Measurements from ENCODE around the gene DCAF11.

The DCAF11 gene

DNA sequence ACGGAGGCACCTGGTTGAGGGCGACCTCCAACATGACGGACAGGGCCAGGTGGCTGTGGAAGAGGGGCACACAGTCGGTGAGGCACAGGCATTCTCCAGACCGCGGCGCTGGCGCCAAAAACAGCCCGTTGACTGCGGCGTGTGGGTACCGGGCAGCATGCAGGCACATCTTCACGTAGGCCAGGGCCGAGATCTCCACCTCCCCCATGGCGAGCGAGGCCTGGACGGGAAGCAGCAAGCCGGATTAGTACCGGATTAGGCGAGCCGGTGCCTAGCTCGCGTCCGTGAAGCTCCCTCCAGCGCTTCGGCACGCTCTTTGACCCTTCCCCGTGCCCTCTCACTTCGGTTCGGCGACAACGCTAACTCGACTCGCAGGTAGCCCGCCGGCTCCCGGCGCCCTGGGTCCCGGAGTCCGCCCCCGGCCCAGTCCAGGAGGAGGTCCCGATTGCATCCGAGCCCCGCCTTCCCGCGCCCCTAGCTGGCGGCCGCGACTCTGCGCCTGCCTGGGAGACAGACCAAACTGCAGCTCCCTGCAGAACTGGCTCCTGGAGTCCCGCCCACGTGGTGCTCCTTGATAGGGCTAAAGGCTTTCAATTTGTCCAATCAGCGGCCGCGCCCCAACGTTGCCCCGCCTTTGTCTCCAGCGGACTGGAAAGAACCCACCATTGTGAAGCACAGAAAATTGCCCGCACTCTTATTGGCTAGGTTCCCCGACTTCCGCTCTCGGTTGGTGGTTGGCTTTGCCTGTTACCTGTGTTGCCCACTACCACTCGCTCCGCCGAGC, 26.7 kb downstream of the DCAF11 start, which contains the start of gene EMC9:
Gene EMC9 (minus strand): TSS at position 495 of the 784 bp plus-strand sequence. CDS start 287 bp downstream, at position 208.
- DNase-seq: peak; percentile 100

DNA sequence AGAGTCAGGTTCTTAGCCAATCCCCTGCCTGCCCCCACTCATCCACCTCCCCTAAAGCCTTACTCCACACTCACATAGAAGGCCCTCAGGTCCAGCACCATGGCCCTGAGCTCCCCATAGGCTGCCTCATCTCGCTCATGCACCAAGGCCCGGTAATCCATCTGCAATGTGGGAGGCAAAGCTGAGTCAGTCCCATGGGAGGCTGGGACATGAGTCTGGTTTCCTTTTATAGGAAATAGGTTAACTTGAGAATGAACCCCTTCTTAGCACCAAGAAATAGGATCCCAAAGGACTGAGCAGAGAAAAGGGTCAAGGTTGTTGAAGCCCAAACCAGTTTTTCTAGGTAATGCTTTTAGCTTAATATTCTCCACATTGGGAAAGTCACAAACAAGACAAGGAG, 28.9 kb downstream of the DCAF11 start:
- no peak for DNase-seq

DNA sequence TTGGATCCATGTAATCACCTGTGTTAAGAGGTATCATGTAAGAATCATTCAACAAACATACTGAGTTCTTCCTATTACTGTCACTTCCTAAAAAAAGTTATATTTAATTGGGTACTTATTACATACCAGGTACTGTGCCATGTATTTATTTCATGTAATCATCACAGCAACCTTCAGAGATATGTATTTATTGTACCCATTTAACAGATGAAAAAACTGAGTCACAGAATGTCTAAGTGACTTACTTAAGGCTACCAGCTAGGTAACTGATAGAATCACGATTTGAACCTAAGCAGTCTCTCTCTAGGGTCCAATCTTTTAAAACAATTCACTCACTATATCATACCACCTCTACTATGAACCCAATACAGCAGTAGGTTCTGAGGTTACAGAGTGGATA, 29.9 kb downstream of the DCAF11 start:
- no peak for DNase-seq

- no peak for DNase-seq
These were observed 30.6 kb downstream of the DCAF11 start for GRCh38 chr14:24145219-24145618.

GRCh38 chr14:24145690-24146452, 31.3 kb downstream of the DCAF11 start:
- peak; percentile 73 for DNase-seq

GRCh38 chr14:24146453-24146977, 31.9 kb downstream of the DCAF11 start, which contains the start of gene PSME2:
PSME2 (minus strand) TSS chr14:24146610; CDS start chr14:24146581, 29 bp downstream.
- DNase-seq: peak; percentile 99

GRCh38 chr14:24146978-24147760, 32.6 kb downstream of the DCAF11 start, which contains the start of gene RNF31:
RNF31 (plus strand) TSS chr14:24147498; CDS start chr14:24147699, 201 bp downstream.
- DNase-seq: peak; percentile 99

DNA sequence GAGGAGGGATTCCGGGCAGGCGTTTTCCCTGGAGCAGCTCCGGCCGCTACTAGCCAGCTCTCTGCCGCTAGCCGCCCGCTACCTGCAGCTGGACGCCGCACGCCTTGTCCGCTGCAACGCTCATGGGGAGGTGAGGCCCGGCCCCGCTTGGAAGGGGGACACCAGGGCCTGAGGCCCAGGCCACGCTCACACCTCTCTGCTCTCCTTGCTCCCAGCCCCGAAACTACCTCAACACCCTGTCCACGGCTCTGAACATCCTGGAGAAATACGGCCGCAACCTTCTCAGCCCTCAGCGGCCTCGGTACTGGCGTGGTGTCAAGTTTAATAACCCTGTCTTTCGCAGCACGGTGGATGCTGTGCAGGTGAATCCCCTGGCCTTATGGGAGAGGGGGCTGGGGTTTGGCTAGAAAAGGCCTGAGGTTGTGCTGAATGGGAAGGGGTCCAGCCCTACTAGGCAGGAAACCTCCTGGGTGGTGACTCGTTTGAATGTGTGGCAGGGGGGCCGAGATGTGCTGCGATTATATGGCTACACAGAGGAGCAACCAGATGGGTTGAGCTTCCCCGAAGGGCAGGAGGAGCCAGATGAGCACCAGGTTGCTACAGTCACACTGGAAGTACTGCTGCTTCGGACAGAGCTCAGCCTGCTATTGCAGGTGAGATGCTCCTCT, 33.3 kb downstream of the DCAF11 start:
- DNase-seq: peak; percentile 40

DNA sequence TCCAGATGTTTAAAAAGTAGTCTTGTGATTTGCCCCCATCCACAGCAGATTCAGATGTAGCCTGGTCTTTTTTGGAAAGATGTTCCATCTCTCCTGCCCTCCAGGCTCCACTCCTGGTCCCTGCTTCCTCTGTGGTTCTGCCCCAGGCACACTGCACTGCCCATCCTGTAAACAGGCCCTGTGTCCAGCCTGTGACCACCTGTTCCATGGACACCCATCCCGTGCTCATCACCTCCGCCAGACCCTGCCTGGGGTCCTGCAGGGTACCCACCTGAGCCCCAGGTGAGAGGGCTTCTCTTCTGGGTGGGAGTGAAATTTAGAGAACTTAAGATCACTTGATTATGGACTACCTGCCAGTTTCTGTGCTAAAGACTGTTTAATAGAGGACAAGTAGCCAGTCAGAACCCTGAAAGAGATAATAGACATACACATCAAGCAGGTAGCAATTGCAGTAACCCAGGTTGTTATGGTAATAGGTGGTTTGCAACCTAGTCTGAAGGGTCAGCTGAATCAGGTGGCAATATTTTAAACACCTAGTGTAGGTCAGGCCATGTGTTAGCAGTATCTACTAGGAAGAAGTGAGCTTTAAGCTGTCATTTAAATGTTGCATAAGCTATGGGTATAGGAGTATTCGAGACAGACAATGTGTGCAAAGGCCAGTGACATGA, 34.9 kb downstream of the DCAF11 start:
- DNase-seq: no peak

DNA sequence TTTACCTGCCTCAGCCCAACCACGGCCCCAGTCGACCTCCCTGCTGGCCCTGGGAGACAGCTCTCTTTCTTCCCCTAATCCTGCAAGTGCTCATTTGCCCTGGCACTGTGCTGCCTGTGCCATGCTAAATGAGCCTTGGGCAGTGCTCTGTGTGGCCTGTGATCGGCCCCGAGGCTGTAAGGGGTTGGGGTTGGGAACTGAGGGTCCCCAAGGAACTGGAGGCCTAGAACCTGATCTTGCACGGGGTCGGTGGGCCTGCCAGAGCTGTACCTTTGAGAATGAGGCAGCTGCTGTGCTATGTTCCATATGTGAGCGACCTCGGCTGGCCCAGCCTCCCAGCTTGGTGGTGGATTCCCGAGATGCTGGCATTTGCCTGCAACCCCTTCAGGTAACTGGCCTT, 35.5 kb downstream of the DCAF11 start:
- no peak for DNase-seq

- no peak for DNase-seq
These were observed 36.0 kb downstream of the DCAF11 start for GRCh38 chr14:24150567-24150966.

GRCh38 chr14:24150993-24151392, 36.4 kb downstream of the DCAF11 start:
- DNase-seq: no peak

GRCh38 chr14:24151404-24152080, 37.0 kb downstream of the DCAF11 start:
- no peak for DNase-seq

DNA sequence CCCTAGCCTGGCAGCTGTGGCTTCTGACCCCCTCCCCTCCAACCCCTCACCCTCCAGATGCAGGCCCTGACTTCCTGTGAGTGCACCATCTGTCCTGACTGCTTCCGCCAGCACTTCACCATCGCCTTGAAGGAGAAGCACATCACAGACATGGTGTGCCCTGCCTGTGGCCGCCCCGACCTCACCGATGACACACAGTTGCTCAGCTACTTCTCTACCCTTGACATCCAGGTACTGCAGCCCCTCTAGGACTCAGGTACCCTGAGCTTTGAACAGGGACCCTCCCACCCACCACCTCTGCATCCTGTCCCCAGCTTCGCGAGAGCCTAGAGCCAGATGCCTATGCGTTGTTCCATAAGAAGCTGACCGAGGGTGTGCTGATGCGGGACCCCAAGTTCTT, 40.5 kb downstream of the DCAF11 start:
- no peak for DNase-seq

DNA sequence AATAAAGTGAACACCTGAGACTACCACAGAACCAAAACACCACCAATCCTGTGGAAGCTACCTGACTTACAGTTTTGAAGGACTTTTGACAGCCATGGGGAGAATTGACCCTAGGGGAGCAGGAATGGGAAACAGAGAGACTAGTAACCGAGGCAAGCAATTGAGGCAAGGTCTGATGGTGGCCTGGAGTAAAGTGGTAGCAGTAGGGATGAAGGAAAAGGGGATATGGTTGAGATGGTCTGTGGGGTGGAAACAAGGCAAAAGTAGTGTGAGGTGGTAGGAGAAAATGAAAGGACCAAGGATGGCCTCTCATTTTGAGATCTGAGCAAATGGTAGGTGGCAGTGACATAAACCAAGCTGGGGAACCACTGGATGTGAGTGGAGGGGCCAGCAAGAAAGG, 42.3 kb downstream of the DCAF11 start:
- DNase-seq: no peak

GRCh38 chr14:24157331-24157730, 42.8 kb downstream of the DCAF11 start:
- no peak for DNase-seq

GRCh38 chr14:24159777-24160498, 45.4 kb downstream of the DCAF11 start:
- no peak for DNase-seq

- no peak for DNase-seq
These were observed 45.9 kb downstream of the DCAF11 start for GRCh38 chr14:24160499-24160849.

DNA sequence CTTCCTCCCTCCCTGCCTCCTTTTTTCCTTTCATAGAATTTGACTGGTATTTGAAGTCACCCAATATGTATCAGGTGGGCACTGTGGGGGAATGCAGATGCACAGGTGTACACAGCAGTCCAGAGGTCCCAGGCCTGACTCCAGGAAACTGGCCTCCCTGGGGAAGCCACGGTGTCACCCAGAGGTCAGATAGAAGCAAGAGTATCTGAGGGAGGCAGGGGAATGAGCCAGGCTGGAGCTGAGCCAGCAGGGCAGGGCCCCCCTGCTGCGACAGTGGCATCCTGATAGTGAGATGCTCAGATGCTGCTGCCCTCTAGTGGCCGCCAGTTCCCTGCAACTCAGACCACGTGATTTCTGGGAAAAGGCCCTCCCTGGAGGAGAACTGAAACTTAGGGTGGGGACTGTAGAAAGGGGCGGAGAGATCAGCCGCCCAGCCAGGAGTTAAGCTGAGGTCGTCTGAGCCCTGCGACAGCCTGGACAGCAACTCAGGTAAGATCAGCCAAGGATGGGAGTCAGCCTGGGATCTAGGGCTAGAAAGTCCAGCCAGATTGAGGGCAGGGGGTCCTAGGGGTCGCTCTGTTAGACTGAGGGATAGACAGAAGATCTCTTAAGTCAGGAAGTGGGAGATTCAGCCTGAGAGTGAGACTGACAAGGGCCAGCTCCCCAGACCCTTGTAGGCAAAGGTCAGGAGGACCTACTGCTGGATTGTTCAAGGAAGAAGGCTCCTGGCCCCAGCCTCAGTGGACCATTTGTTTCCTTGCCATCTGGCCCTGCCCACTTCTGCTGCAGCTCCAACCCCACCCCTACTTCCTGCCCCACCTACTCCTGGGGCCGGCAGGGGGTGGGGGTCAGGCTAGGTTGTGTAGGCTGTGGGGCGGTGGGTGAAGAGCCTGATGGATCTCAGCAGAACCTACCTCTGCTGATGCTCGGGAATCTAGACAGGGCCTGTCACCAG, 46.5 kb downstream of the DCAF11 start, which contains the start of gene IRF9:
Gene IRF9 (plus strand): TSS at position 416 of the 955 bp plus-strand sequence. CDS start 880 bp downstream, outside the sequence.
- peak; percentile 95 for DNase-seq

Data from NCI-H69 (cell line).